H1 (cell line): ENCODE results near the gene RELB. TPM values are rescaled to one million over a fixed set of nuclear protein-coding genes. Genes with fewer than 3 reads are reported as not detected.

Experiments
- JUN ChIP-seq: IDR thresholded peaks from 2 replicates; pipeline ENCODE4 v1.6.1; 2011; ENCODE audit warnings: low read depth, mild to moderate bottlenecking, improper control_type of control experiment, low read length
- POU5F1 ChIP-seq: IDR thresholded peaks from 2 replicates; pipeline ENCODE4 v1.6.1; 2011; ENCODE audit warnings: low read depth, mild to moderate bottlenecking, low read length, moderate library complexity
- polyA plus RNA-seq, 7 experiments: library from polyadenylated mRNA; depleted of rRNA in 3 of 7; stranded (reverse) in 5 of 7; unstranded in 2 of 7; fragments of >200 nt in 5 of 7; fragments of 200-250 nt in 2 of 7; gene quantifications; 1 replicate in 5 of 7; 2 replicates in 1 of 7; 4 replicates in 1 of 7; pipeline versions ENCODE4 v1.2.1 to v1.2.3, GENCODE V29; 2011 to 2013; ENCODE audit warnings: missing spikeins in 2 of 7, mixed read lengths in 2 of 7
- total RNA-seq: library from RNA; stranded (reverse); fragmentation: NEBNext Ultra II Directional; extraction: Animal tissue kit (Norgen Biotek cat#: 25700); gene quantifications from 2 replicates; pipeline ENCODE4 v1.2.1, GENCODE V29; 2021

RELB gene
- total and polyA plus RNA-seq, 2 of the 8 experiments (the other 6 are each of a cell fraction or from before 2014, with no cell fraction given) = 10.0 to 13.1 TPM

- TF ChIP-seq POU5F1 (no peak), JUN (no peak)
Measured at GRCh38 chr19:44961821-44962220, 39.4 kb upstream of the RELB start (continued).
